Left lung (tissue), 10 donors: ENCODE data around the gene ATP6V1F. TPM values are rescaled to one million over a fixed set of nuclear protein-coding genes. Genes with fewer than 3 reads are reported as not detected.
A peak's percentile ranks its signal among the peaks of the same experiment; 100 is the strongest.

Experiments used
- ATAC-seq: fragments of 200-7000 bp; cut with Tn5 transposase; one replicate; pipeline ENCODE4 v1.9.1; 2020; ENCODE audit warnings: moderate library complexity
- DNase-seq, 4 donors: peaks; one replicate each; pipeline ENCODE4 v3.0.0-alpha.2; 2013 to 2020
- H3K27ac ChIP-seq, 2 donors: fragments of 200-600 bp; sonication (generic) in 1 of 2; one replicate each; pipeline versions ENCODE4 v1.5.0 to v1.8.0; 2020 to 2021
- H3K27me3 ChIP-seq, 2 donors: fragments of 200-600 bp; sonication (generic) in 1 of 2; one replicate each; pipeline versions ENCODE4 v1.5.0 to v1.8.0; 2020 to 2021
- H3K36me3 ChIP-seq, 2 donors: fragments of 200-600 bp; sonication (generic) in 1 of 2; one replicate each; pipeline versions ENCODE4 v1.5.0 to v1.8.0; 2020 to 2021
- H3K4me1 ChIP-seq, 2 donors: fragments of 200-600 bp; one replicate each; pipeline ENCODE4 v1.8.0; 2021
- H3K4me3 ChIP-seq, 2 donors: fragments of 200-600 bp; sonication (generic) in 1 of 2; one replicate each; pipeline versions ENCODE4 v1.5.0 to v1.8.0; 2020 to 2021; ENCODE audit warnings: mild to moderate bottlenecking in 1 of 2
- H3K9me3 ChIP-seq, 2 donors: fragments of 200-600 bp; sonication (generic) in 1 of 2; one replicate each; pipeline versions ENCODE4 v1.5.0 to v1.8.0; 2020 to 2021
- CTCF ChIP-seq, 2 donors: fragments of 200-600 bp; sonication (generic) in 1 of 2; IDR thresholded peaks; one replicate each; pipeline versions ENCODE4 v1.5.0 to v1.8.0; 2021; ENCODE audit warnings: antibody characterized with exemption in 2 of 2
- intact Hi-C, 2 donors: fragments of 100-400 bp; cut with DNase I; formaldehyde crosslinking; loops; one replicate each; pipeline versions ENCODE4 v1.11.2 to v1.14.2; 2022
- polyA plus RNA-seq, 6 donors: library from polyadenylated mRNA; unstranded; fragments of 120-200 nt; gene quantifications; one replicate each; pipeline ENCODE4 v1.2.1, GENCODE V29; 2013; ENCODE audit not compliant: insufficient read length in 6 of 6
- total RNA-seq, 2 donors: library from RNA; stranded (reverse); fragmentation: NEBNext Ultra II Directional; extraction: Animal tissue kit (Norgen Biotek cat#: 25700); gene quantifications; one replicate each; pipeline ENCODE4 v1.2.1, GENCODE V29; 2021
- donor health status: DM: no; HTN: yes; CAD: no.
- donor health status: DM: no; HTN: no; CAD: no.

Gene ATP6V1F
- total and polyA plus RNA-seq, 8 donors: 106 to 200 (median 111) TPM

GRCh38 chr7:128838981-128839731 lies 23.5 kb upstream of the ATP6V1F start:
- peaks cover 0 to under 1% of the 10 kb centered on the region in 2 donors for H3K27me3 ChIP-seq
- H3K36me3 ChIP-seq: no peaks in the 10 kb centered on the region
- no peaks in the 10 kb centered on the region for H3K4me1 ChIP-seq
- H3K27ac ChIP-seq: no peak overlapping the region
- no peak overlapping the region for H3K4me3 ChIP-seq
- no peaks in the 10 kb centered on the region for H3K9me3 ChIP-seq
- ATAC-seq (no peak), DNase-seq (peak in 1 of 4 donors; percentile 70)
- TF ChIP-seq CTCF (IDR thresholded peaks at IDR 0.05): no peak
- intact Hi-C loops: no loop called here

- Histone ChIP-seq H3K27ac (no peak overlapping the region), H3K4me1 (no peaks in the 10 kb centered on the region), H3K27me3 (no peaks in the 10 kb centered on the region), H3K36me3 (no peaks in the 10 kb centered on the region), H3K4me3 (no peak overlapping the region), H3K9me3 (no peaks in the 10 kb centered on the region)
- intact Hi-C loops: no loop called here
- no peak for TF ChIP-seq CTCF (IDR thresholded peaks at IDR 0.05)
- ATAC-seq (no peak), DNase-seq (peak in 1 of 4 donors; percentile 66)
Measured at GRCh38 chr7:128839751-128840177, 22.9 kb upstream of the ATP6V1F start.

- ATAC-seq (no peak), DNase-seq (peak in 1 of 4 donors; percentile 73)
- H3K27ac ChIP-seq: no peak overlapping the region
- no peaks in the 10 kb centered on the region for H3K9me3 ChIP-seq
- no peaks in the 10 kb centered on the region for H3K27me3 ChIP-seq
- intact Hi-C loops: no loop called here
- no peaks in the 10 kb centered on the region for H3K36me3 ChIP-seq
- TF ChIP-seq CTCF (IDR thresholded peaks at IDR 0.05): no peak
- no peak overlapping the region for H3K4me3 ChIP-seq
- H3K4me1 ChIP-seq: no peaks in the 10 kb centered on the region
Measured at GRCh38 chr7:128840326-128841170, 22.1 kb upstream of the ATP6V1F start.

GRCh38 chr7:128841171-128841690 lies 21.4 kb upstream of the ATP6V1F start:
- DNase-seq: peak in 1 of 4 donors; percentile 62
- no peak overlapping the region for H3K4me3 ChIP-seq
- no peaks in the 10 kb centered on the region for H3K4me1 ChIP-seq
- TF ChIP-seq CTCF (IDR thresholded peaks at IDR 0.05): no peak
- H3K9me3 ChIP-seq: no peaks in the 10 kb centered on the region
- no peaks in the 10 kb centered on the region for H3K36me3 ChIP-seq
- no peak for ATAC-seq
- no peaks in the 10 kb centered on the region for H3K27me3 ChIP-seq
- intact Hi-C loops: no loop called here
- H3K27ac ChIP-seq: no peak overlapping the region
